Stimulated activated effector memory CD8-positive, alpha-beta T cell treated with anti-CD3 and anti-CD28 coated beads, Interleukin-12 subunit alpha, Interleukin-12 subunit beta, amount 100 ng/mL, for 72 hours (primary cell): ENCODE results near the gene PSG6.
"Not testable (repeated sequence)": the region's sequence is repeated elsewhere in the genome, so short reads cannot be mapped to it uniquely, and the experiment has no call there.

Experiments used
- ATAC-seq: fragments of 150-1000 bp; cut with Tn5 transposase; 2 replicates; pipeline ENCODE4 v1.10.0; 2021
- DNase-seq, 2 donors: peaks; one replicate each; pipeline ENCODE4 v3.0.0; 2021 to 2022; ENCODE audit warnings: low spot score in 2 of 2
- H3K27ac Mint-ChIP-seq: one replicate; pipeline ENCODE4 v1.8.0; 2022; ENCODE audit warnings: mild to moderate bottlenecking, mixed read lengths
- H3K36me3 Mint-ChIP-seq: one replicate; pipeline ENCODE4 v1.8.0; 2022; ENCODE audit warnings: mild to moderate bottlenecking, mixed read lengths
- H3K4me1 Mint-ChIP-seq: one replicate; pipeline ENCODE4 v1.8.0; 2022; ENCODE audit warnings: mixed read lengths
- H3K4me3 Mint-ChIP-seq: one replicate; pipeline ENCODE4 v1.8.0; 2022; ENCODE audit warnings: mild to moderate bottlenecking, mixed read lengths
- H3K9me3 Mint-ChIP-seq: one replicate; pipeline ENCODE4 v1.8.0; 2022; ENCODE audit warnings: mixed read lengths

The PSG6 gene

DNA sequence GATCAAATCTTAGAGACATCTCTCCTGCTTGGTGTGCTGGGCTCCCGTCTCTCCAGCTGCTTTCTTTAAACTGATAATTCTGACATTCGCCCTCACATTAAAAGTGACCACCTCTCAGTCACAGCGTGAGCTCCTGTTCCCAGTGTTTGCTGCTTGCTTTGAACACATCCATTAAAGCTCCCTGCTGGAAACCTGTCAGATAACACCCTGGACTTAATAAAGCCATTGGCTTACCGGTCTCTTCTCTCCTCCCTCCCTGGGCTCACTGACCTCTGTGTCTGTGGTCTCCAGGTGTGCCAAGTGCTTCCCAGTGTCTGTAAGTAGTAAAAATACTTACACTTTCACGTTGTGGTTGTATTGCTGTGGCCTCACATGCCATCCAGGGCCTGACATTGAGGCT, 35.7 kb downstream of the PSG6 start:
- DNase-seq, H3K27ac Mint-ChIP-seq, ATAC-seq, H3K9me3 Mint-ChIP-seq, H3K4me3 Mint-ChIP-seq, H3K4me1 Mint-ChIP-seq, H3K36me3 Mint-ChIP-seq: not testable (repeated sequence)

DNA sequence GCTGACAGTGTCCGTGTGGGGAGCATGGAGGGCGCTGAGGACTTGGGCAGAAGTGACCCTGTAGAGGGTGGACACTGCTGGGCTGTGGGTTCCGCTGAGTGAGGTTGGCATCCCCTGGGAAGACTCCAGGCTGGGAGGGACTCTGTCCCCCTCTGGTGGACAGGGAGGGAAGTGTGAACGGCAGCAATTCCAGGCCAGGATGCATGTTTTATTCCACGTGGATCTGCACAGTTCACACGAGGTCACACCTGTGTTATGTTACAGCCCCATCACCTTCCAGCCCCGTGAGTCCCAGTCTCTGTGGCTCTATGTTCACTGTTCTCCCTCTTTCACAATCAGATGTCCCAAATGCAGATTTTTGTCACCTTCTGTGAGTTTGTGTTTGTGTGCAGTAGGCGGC, 36.4 kb downstream of the PSG6 start:
- not testable (repeated sequence) for H3K4me3 Mint-ChIP-seq, ATAC-seq, DNase-seq, H3K36me3 Mint-ChIP-seq, H3K9me3 Mint-ChIP-seq, H3K27ac Mint-ChIP-seq, H3K4me1 Mint-ChIP-seq

DNA sequence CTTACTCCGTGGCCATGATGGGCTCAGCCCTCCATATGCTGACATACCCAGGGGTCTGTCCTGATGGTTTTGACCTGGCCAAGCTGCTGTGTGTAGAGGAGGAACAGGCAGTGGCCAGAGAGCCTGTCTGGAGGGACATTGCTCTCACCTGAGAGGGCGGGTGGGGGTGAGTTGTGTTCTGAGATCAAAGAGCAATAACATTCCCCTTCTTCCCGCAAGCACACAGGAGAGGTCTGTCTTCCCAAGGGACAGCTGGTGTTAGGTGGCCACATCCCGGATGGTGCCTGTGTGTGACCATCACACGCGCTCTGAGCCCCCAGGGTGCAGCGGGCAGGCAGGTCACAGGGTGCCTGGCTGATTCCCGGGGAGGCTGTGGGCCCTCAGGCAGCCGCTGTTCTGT, 37.1 kb downstream of the PSG6 start:
- H3K4me3 Mint-ChIP-seq, DNase-seq, H3K27ac Mint-ChIP-seq, H3K36me3 Mint-ChIP-seq, H3K9me3 Mint-ChIP-seq, H3K4me1 Mint-ChIP-seq, ATAC-seq: not testable (repeated sequence)

DNA sequence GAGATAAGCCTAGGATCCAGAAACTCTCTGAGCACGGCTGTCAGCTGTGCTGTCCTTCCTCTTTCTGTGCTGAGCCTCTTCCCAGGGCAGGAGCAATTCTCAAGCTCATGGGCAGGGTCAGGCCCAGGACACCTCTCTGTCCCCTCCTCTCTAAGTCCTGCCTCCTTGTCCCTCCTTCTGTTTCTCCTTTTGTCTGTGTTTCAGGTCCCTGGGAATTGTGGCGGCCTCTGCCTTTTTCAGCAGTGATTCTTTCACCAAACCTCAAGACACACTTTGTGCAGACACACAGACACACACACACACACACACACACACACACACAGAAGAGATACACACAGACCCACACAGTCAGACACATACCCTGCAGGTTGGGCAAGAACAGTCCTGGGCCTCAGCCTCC, 38.1 kb downstream of the PSG6 start, which contains the start of gene PSG1:
Gene PSG1 (minus strand): TSS at position 101 of the 400 bp plus-strand sequence. CDS start 132 bp downstream, outside the sequence.
- Mint-ChIP-seq H3K27ac (peak within 1 kb of the TSS; percentile 45), H3K9me3 (no peaks in the 10 kb centered on the region), H3K36me3 (no peaks in the 10 kb centered on the region), H3K4me1 (no peaks in the 10 kb centered on the region), H3K4me3 (no peak within 1 kb of the TSS)
- DNase-seq = no peak
- no peak for ATAC-seq

DNA sequence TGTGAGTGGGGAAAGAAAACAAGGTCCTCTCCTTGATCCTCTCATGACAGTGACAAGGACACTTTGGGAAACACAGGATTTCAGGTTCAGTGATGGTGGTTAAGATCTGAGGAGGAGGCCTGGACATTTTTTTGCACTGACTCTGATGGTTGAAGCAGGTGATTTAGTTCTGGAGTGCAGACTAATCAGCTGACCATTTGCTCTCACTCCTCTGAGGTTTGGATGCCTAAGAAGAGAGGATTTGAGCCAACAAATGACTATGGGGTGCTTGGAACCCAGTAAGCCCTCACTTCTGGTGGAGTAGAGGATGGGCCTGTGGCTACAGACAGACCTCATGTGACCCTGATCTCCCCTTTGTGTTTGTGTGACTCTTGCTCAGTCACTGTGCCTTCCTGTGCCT, 41.1 kb downstream of the PSG6 start:
- H3K9me3 Mint-ChIP-seq, H3K27ac Mint-ChIP-seq, DNase-seq, H3K4me3 Mint-ChIP-seq, H3K36me3 Mint-ChIP-seq, H3K4me1 Mint-ChIP-seq, ATAC-seq: not testable (repeated sequence)

DNA sequence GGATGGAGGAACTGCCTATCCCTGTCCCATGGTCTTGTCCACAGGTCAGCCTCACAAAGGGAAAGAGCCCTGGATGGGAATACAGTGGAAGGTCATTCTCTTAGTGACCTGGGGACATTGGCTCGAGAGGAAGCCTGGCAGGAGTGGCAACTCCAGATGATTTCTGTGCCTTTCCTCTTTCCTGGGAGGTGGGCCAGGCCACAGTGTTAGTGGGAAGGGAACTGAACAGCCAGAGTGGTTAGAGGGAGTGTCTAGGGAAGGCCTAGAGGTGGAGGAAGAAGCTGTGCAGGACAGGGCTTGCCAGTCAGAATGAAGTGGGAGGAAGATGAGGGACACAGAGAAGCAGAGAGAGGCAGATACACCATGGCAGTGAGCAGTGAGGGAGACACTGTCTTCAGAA, 41.8 kb downstream of the PSG6 start:
- H3K27ac Mint-ChIP-seq, H3K9me3 Mint-ChIP-seq, DNase-seq, H3K4me1 Mint-ChIP-seq, ATAC-seq, H3K4me3 Mint-ChIP-seq, H3K36me3 Mint-ChIP-seq: not testable (repeated sequence)

DNA sequence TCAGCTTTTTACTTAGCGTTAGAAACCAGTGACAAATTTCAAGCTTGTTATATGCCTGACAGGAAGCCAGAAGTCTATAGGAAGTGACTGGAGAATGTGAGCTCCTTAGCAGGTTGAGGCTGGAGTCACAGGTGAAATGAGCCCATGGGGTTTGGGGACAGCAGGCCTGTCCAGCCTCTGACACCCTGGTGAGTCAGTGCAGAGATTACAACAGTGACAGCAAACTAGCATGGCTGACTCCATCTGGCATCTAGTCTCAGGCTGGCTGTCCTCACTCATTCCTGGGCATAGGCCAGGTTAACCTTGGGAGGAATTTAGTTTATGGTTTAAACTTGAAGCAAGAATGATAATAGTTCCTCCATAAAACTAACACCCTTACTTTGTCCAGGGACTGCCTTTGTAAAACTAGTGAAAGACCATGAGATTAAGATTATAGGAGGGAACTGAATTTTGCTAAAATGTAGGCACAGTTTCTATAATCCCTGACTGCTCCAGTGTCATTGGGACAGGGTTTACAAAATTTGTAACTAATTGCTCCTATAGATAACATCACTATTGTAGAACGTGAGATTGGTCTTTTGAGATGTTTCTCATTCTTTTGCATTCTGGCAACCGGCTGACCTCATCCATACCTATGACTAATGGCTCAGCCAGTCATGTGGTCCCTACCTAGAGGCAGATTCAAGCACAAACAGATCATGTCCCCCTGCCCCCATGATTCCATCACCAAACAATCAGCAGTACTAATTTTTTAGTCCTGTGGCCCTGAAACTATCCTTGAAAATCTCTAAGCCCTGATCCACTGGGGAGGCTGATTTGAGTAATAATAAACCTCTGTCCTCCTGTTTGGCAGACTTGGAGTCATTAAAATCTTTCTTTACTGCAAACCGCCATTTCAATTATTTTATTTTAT, 42.5 kb downstream of the PSG6 start:
- not testable (repeated sequence) for H3K27ac Mint-ChIP-seq, DNase-seq

DNA sequence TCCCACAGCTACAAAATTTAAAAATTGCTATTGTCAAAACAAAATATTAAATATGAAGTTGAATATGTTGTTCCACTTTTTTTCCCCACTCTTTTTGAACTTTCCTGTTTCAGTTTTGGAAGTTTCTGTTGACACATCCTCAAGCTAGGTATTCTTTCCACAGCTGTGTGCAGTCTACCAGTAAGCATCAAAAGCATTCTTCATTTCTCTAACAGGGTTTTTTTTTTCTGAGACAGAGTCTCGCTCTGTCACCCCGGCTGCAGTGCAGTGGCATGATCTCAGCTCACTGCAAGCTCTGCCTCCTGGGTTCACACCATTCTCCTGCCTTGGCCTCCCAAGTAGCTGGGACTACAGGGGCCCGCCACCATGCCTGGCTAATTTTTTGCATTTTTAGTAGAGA, 43.6 kb downstream of the PSG6 start:
- H3K36me3 Mint-ChIP-seq, H3K4me1 Mint-ChIP-seq, H3K4me3 Mint-ChIP-seq, ATAC-seq, DNase-seq, H3K27ac Mint-ChIP-seq, H3K9me3 Mint-ChIP-seq: not testable (repeated sequence)

More for the DNA sequence above, 42.5 kb downstream of the PSG6 start:
- H3K4me1 Mint-ChIP-seq, H3K9me3 Mint-ChIP-seq, ATAC-seq, H3K36me3 Mint-ChIP-seq, H3K4me3 Mint-ChIP-seq: not testable (repeated sequence)

DNA sequence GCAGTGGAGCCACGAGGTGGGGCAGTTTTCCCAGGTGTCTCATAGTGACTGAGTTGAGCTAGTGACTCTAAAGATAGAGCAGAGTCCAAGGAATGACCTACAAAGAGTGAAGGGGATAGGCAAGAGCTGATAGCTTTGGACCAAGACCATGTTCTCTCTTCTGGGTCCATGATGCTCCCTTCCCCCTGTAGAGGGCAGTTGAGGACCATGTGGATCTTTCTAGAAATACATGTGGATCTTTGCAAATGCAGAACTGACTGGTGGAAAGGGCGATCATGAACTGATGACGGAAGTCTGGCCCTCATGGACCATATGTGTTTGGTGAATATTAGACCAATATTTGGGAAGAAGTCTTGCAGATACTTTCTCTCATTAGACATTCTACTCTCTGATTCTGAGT, 45.1 kb downstream of the PSG6 start:
- DNase-seq (no peak), ATAC-seq (no peak)
- Mint-ChIP-seq H3K9me3 (no peaks in the 10 kb centered on the region), H3K4me3 (no peak overlapping the region), H3K27ac (no peak overlapping the region), H3K4me1 (no peaks in the 10 kb centered on the region), H3K36me3 (no peaks in the 10 kb centered on the region)

DNA sequence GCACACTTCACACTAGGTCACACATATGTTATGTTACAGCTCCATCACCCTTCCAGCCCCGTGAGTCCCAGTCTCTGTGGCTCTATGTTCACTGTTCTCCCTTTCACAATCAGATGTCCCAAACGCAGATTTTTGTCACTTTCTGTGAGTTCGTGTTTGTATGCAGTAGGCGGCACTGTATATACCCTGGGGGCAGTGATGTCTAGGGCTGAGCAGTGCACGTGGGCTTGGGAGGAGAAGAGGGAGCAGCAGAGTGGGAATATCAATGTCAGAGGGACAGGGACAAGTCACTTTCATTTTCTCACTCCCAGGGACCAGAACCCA, 60.2 kb downstream of the PSG6 start:
- Mint-ChIP-seq H3K36me3 (no peaks in the 10 kb centered on the region), H3K4me1 (no peaks in the 10 kb centered on the region), H3K4me3 (no peak overlapping the region), H3K9me3 (no peaks in the 10 kb centered on the region), H3K27ac (no peak overlapping the region)
- ATAC-seq (no peak), DNase-seq (no peak)

DNA sequence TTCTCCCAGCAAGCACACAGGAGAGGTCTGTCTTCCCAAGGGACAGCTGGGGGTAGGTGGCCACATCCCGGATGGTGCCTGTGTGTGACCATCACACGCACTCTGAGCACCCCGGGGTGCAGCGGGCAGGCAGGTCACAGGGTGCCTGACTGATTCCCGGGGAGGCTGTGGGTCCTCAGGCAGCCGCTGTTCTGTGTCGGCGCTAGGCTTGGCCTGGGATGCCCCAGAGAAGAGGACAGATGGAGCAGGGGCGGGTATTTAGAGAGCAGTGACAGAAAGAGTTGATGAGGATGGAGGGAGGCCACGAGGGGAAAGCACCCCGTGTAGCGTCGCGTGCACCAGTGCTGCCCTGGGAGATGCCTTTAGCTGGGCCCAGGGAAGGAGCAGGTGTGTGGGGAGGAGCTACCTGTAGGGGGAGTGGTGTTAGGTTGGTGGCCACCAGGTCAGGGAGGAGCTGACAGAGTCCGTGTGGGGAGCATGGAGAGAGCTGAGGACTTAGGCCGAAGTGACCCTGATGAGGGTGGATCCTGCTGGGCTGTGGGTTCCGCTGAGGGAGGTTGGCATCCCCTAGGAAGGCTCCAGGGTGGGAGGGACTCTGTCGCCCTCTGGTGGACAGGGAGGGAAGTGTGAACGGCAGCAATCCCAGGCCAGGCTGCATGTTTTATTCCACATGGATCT, 60.7 kb downstream of the PSG6 start:
- not testable (repeated sequence) for H3K36me3 Mint-ChIP-seq, H3K4me1 Mint-ChIP-seq, H3K4me3 Mint-ChIP-seq, H3K9me3 Mint-ChIP-seq, H3K27ac Mint-ChIP-seq, ATAC-seq
- peak; percentile 9 to 65 for DNase-seq

DNA sequence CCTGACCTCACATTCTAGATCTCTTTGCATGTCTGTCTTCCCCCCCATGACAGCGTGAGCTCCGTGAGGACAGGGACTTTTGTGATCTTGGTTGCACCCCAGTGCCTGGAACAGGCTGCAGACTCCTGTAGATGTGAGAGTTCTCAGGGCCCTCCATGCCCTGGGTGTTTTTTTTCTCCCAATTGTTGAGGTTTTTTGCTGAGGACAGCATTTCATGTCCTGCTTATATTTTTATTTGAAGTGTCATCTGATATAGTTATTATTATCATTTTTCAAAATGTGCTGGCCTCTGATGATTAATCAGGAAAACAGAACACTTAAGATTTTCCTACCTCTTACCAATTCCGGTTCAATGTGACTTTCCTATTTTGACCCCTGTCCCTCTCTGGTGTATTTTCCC, 62.9 kb downstream of the PSG6 start:
- H3K4me1 Mint-ChIP-seq, DNase-seq, ATAC-seq, H3K9me3 Mint-ChIP-seq, H3K4me3 Mint-ChIP-seq, H3K36me3 Mint-ChIP-seq: not testable (repeated sequence)
- H3K27ac Mint-ChIP-seq = peak overlapping the region; percentile 76

DNA sequence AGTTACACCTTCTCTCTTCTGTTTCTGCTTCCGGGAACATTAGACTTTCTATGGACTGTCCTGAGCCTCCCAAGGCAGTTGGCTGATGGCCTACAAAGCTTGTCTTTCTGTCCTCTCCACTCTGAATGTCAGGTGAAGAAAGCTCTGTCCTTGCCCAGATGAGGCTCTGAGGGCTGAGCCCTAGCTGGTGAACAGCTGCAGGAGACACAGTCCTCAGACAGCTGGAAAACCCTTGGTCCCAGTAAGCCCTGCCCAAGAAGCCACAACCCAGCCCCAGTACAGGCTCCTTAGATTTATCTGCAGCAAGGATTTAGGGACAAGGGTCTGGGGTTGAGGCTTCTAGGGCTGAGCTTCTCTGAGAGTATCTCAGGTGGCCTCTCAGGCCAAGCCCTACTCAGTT, 64.5 kb downstream of the PSG6 start:
- not testable (repeated sequence) for ATAC-seq, H3K9me3 Mint-ChIP-seq, H3K4me3 Mint-ChIP-seq, H3K4me1 Mint-ChIP-seq, DNase-seq, H3K36me3 Mint-ChIP-seq, H3K27ac Mint-ChIP-seq

DNA sequence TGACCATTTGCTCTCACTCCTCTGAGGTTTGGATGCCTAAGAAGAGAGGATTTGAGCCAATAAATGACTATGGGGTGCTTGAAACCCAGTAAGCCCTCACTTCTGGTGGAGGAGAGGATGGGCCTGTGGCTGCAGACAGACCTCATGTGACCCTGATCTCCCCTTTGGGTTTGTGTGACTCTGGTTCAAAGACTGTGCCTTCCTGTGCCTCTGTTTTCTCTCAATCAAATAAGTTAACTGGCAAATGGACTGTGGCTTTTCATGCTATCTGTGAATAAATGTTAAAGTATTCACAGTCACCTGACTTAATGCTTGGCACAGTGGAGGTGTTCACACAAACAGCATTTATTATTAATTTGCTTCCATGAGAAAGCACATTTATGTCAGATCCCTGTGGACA, 64.9 kb downstream of the PSG6 start:
- H3K4me1 Mint-ChIP-seq, H3K27ac Mint-ChIP-seq, H3K4me3 Mint-ChIP-seq, H3K36me3 Mint-ChIP-seq, DNase-seq, ATAC-seq, H3K9me3 Mint-ChIP-seq: not testable (repeated sequence)
